Measurements from ENCODE around the gene ZFP57.

Gene ZFP57

DNA sequence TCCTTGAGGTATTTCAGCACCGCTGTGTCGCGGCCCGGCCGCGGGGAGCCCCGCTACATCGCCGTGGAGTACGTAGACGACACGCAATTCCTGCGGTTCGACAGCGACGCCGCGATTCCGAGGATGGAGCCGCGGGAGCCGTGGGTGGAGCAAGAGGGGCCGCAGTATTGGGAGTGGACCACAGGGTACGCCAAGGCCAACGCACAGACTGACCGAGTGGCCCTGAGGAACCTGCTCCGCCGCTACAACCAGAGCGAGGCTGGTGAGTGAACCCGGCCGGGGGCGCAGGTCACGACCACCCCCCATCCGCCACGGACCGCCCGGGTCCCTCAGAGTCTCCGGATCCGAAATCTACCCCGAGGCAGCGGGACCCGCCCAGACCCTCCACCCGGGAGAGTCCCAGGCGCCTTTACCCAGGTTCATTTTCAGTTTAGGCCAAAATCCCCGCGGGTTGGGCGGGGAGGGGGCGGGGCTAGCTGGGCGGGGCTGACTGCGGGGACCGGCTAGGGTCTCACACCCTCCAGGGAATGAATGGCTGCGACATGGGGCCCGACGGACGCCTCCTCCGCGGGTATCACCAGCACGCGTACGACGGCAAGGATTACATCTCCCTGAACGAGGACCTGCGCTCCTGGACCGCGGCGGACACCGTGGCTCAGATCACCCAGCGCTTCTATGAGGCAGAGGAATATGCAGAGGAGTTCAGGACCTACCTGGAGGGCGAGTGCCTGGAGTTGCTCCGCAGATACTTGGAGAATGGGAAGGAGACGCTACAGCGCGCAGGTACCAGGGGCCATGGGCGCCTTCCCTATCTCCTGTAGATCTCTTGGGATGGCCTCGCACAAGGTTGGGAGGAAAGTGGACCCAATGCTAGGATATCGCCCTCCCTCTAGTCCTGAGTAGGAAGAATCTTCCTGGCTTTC, 43.0 kb upstream of the ZFP57 start:
- H3K27me3 ChIP-seq (ENCODE audit: control insufficient read depth, insufficient read depth, low read length, poor library complexity, severe bottlenecking): peaks cover 41% of the 10 kb centered on the region
- H3K4me1 ChIP-seq (ENCODE audit: control insufficient read depth, insufficient read depth, low read length): no peaks in the 10 kb centered on the region
- H3K36me3 ChIP-seq (ENCODE audit: control insufficient read depth, insufficient read depth, low read length): no peaks in the 10 kb centered on the region
- H3K27ac ChIP-seq (ENCODE audit: insufficient read depth, low read depth, low read length, poor library complexity, severe bottlenecking): no peak overlapping the region
- peak overlapping the region; percentile 44 for H3K4me3 ChIP-seq (ENCODE audit: insufficient read depth, low read depth, low read length)
- WGBS, 2 experiments: 6% methylated on average over 76 of the region's 76 CpGs
- no peaks in the 10 kb centered on the region for H3K9me3 ChIP-seq (ENCODE audit: control insufficient read depth, low read length)

DNA sequence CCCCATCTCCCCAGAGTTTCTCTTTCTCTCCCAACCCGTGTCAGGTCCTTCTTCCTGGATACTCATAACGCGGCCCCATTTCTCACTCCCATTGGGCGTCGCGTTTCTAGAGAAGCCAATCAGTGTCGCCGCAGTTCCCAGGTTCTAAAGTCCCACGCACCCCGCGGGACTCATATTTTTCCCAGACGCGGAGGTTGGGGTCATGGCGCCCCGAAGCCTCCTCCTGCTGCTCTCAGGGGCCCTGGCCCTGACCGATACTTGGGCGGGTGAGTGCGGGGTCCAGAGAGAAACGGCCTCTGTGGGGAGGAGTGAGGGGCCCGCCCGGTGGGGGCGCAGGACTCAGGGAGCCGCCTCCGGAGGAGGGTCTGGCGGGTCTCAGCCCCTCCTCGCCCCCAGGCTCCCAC, 42.3 kb upstream of the ZFP57 start, which contains the start of gene HLA-F:
HLA-F (plus strand) TSS at position 173 of the 404 bp plus-strand sequence; CDS start at position 203, 30 bp downstream.
- Histone ChIP-seq H3K9me3 (ENCODE audit: control insufficient read depth, low read length) (no peaks in the 10 kb centered on the region), H3K36me3 (ENCODE audit: control insufficient read depth, insufficient read depth, low read length) (no peaks in the 10 kb centered on the region), H3K27ac (ENCODE audit: insufficient read depth, low read depth, low read length, poor library complexity, severe bottlenecking) (no peak within 1 kb of the TSS), H3K27me3 (ENCODE audit: control insufficient read depth, insufficient read depth, low read length, poor library complexity, severe bottlenecking) (peaks cover 41% of the 10 kb centered on the region), H3K4me1 (ENCODE audit: control insufficient read depth, insufficient read depth, low read length) (no peaks in the 10 kb centered on the region), H3K4me3 (ENCODE audit: insufficient read depth, low read depth, low read length) (peak within 1 kb of the TSS; percentile 44)
- 0 to 1% methylated on average over 26 of the region's 26 CpGs for WGBS, 2 experiments

DNA sequence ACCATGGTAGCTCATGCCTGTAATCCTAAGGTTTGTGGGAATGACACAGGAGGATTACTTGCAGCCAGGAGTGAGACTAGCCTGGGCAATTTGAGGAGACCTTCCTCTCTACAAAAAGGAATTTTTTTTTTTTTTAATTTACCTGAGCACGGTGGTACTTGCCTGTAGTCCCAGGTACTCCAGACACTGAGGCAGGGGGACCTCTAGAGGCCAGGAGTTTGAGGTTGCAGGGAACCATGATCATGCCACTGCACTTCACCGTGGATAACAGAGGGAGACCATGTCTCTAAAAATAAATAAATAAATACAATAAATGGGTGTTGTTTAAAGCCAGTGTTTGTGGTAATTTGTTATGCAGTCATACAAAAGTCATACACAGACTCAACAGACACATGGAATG, 39.9 kb upstream of the ZFP57 start:
- Histone ChIP-seq H3K27ac (ENCODE audit: insufficient read depth, low read depth, low read length, poor library complexity, severe bottlenecking) (no peak overlapping the region), H3K4me3 (ENCODE audit: insufficient read depth, low read depth, low read length) (no peak overlapping the region), H3K9me3 (ENCODE audit: control insufficient read depth, low read length) (no peaks in the 10 kb centered on the region), H3K4me1 (ENCODE audit: control insufficient read depth, insufficient read depth, low read length) (no peaks in the 10 kb centered on the region), H3K36me3 (ENCODE audit: control insufficient read depth, insufficient read depth, low read length) (no peaks in the 10 kb centered on the region), H3K27me3 (ENCODE audit: control insufficient read depth, insufficient read depth, low read length, poor library complexity, severe bottlenecking) (peaks cover 37% of the 10 kb centered on the region)
- WGBS, 2 experiments: 29 to 36% methylated on average over 1 to 2 of the region's 2 CpGs

DNA sequence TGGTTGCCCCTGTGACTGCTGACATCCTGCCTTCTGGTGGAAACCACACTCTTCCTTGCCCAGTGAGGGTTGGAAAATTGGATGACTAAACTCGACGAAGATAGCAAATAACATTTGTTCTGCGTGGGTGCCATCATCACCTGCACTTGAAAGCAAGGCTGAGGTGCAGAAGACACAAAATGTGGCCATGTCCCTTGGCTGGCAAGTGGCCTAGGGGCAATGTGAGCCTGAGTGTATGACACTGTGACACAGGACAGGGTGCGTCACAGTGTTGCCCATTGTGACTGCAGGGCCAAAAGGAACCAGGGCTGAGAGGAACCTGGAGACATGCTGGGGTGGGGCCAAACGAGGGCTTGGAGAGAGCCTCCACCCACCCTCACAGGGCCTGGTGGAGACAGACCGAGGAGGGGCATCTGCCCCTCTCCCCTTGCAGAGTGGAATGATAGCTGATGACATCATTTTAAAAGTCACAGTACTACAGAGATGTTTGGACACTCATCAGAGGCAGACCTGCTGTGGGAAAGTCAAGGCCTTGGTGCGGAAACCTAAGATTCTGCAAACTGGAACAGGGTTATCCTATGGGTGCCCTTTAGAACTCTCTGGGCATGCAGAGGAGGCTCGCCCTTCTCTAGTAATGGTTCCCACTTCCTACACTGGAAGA, 29.5 kb upstream of the ZFP57 start:
- Histone ChIP-seq H3K27me3 (ENCODE audit: control insufficient read depth, insufficient read depth, low read length, poor library complexity, severe bottlenecking) (peaks cover 3% of the 10 kb centered on the region), H3K4me3 (ENCODE audit: insufficient read depth, low read depth, low read length) (no peak overlapping the region), H3K4me1 (ENCODE audit: control insufficient read depth, insufficient read depth, low read length) (no peaks in the 10 kb centered on the region), H3K9me3 (ENCODE audit: control insufficient read depth, low read length) (no peaks in the 10 kb centered on the region), H3K27ac (ENCODE audit: insufficient read depth, low read depth, low read length, poor library complexity, severe bottlenecking) (no peak overlapping the region), H3K36me3 (ENCODE audit: control insufficient read depth, insufficient read depth, low read length) (no peaks in the 10 kb centered on the region)
- WGBS, 2 experiments: 90 to 93% methylated on average over 8 of the region's 8 CpGs

DNA sequence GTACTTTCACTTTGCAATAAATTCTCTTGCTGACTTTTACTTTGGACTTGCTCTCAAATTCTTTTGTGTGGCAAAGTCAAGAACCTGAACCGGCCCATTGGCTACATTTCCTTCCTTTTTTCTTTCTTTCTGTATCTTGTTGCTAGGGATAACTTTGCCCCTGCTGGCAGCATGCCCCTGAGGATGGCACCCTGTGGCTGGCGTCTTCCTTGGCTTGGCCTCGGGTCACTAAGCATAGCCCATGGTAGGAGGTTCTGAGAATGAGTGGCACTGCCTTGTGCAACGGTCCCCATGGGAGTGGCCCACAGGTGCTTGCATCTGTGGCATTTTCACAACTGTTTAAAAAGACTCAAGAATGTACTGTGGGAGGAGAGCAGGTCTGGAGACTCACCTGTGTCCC, 28.2 kb upstream of the ZFP57 start:
- Histone ChIP-seq H3K27me3 (ENCODE audit: control insufficient read depth, insufficient read depth, low read length, poor library complexity, severe bottlenecking) (peaks cover 6% of the 10 kb centered on the region), H3K9me3 (ENCODE audit: control insufficient read depth, low read length) (no peaks in the 10 kb centered on the region), H3K36me3 (ENCODE audit: control insufficient read depth, insufficient read depth, low read length) (no peaks in the 10 kb centered on the region), H3K4me1 (ENCODE audit: control insufficient read depth, insufficient read depth, low read length) (no peaks in the 10 kb centered on the region), H3K4me3 (ENCODE audit: insufficient read depth, low read depth, low read length) (no peak overlapping the region), H3K27ac (ENCODE audit: insufficient read depth, low read depth, low read length, poor library complexity, severe bottlenecking) (no peak overlapping the region)
- 80 to 82% methylated on average over 4 of the region's 4 CpGs for WGBS, 2 experiments

DNA sequence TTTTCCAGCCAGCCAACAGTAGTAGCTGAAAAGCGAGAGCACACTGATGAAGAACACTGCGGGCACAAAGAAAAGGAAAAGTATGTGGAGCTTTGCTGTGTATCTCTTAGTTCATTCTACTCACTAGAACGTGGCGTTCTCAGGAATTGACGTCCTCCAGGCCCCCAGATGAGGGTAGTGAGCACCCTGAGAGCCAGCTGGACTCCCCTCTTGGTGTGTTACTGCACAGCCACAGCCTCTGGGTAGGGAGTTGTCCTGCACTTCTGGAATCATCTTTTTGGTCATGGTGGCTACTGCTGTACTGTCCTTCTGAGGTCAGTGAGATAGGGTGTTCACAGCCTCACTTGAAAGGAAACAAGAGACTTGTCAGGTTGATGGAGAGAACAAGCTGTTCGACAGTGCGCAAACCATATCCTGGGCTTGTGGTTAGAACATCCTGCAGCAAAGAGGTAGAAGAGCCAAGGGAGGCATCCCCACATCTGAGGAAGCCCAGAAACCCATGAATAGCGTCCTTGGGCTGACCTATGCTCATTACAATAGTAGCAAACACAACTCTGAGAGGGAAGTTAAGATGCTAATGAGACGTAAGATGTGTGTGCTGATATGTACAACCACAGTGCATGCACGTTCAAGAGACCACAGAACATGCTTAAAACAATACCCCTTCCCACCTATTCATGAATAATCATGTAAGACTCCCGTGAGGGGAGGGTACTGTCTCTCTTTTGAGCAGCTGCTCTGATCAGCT, 27.7 kb upstream of the ZFP57 start:
- H3K27ac ChIP-seq (ENCODE audit: insufficient read depth, low read depth, low read length, poor library complexity, severe bottlenecking): no peak overlapping the region
- no peaks in the 10 kb centered on the region for H3K9me3 ChIP-seq (ENCODE audit: control insufficient read depth, low read length)
- no peak overlapping the region for H3K4me3 ChIP-seq (ENCODE audit: insufficient read depth, low read depth, low read length)
- H3K27me3 ChIP-seq (ENCODE audit: control insufficient read depth, insufficient read depth, low read length, poor library complexity, severe bottlenecking): peaks cover 12% of the 10 kb centered on the region
- no peaks in the 10 kb centered on the region for H3K36me3 ChIP-seq (ENCODE audit: control insufficient read depth, insufficient read depth, low read length)
- no peaks in the 10 kb centered on the region for H3K4me1 ChIP-seq (ENCODE audit: control insufficient read depth, insufficient read depth, low read length)
- 85 to 89% methylated on average over 10 of the region's 11 CpGs for WGBS, 2 experiments

DNA sequence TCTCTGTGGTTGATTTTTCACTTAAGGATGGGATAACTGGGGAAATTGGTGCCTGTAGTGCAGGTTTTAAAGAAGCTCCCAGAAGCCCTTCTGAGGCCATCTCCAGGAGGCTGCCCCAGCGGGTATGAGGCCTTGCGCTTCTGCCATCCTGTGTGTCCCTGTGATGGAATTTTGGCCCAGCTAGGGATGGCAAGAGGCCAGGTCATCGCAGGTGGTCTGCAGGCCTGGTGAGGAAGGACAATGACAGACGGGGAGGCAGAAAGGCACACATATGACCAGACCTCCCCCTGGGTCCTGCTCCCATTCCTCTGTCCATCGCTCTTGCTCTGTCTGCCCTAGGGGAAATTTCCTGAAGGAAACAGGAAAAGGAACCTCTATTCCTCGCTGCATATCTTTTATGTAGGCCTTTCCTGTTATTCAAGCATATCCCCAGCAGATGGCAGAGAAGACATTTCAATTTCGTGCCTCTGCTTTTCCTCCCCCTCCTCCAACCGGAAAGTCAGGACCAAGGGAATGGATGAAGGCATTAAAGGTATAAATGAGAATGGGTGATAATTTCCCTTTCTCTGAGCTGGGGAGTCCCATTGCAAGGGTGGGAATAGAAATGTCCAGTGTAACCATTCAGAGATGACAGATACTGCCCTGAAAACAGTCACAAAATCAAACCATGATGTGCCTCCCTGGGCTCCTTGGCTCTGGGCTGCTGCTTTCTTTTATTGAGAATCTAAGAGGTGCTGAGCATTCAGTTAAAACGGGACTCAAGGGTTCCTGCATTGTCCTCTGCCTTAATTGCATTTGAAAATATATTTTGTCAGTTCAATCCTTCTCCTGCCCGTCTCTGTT, 24.7 kb upstream of the ZFP57 start:
- H3K9me3 ChIP-seq (ENCODE audit: control insufficient read depth, low read length): no peaks in the 10 kb centered on the region
- no peak overlapping the region for H3K4me3 ChIP-seq (ENCODE audit: insufficient read depth, low read depth, low read length)
- H3K4me1 ChIP-seq (ENCODE audit: control insufficient read depth, insufficient read depth, low read length): no peaks in the 10 kb centered on the region
- WGBS, 2 experiments: 51 to 53% methylated on average over 8 to 10 of the region's 10 CpGs
- no peak overlapping the region for H3K27ac ChIP-seq (ENCODE audit: insufficient read depth, low read depth, low read length, poor library complexity, severe bottlenecking)
- no peaks in the 10 kb centered on the region for H3K36me3 ChIP-seq (ENCODE audit: control insufficient read depth, insufficient read depth, low read length)
- peaks cover 21% of the 10 kb centered on the region for H3K27me3 ChIP-seq (ENCODE audit: control insufficient read depth, insufficient read depth, low read length, poor library complexity, severe bottlenecking)

DNA sequence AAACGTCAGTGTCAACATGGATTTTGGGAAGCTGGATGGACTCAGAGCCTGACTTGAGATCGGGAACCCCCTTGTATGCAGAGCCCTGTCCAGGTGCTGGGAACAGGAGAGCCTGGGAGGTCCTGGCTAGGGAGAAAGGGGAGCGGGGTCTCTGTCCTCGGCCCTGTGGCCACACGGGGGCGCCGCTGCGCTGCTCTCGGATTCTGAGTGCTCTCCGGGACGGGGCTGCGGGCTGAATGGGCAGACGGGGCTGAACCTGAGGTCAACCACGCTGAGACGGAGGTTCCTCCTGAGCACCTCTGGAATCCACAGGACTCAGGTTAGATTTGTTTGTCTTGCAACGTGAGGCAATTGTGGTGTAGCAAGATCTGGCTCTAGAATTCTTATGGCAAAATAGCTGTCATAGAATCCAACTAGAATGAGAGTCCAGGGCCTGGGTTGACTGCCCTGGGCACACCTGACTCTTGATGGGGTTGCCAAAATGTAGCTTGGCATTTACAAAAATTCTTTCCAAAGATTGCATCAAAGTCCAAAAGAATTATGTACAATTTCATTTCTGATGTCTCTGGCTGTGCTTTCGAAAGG, 21.7 kb upstream of the ZFP57 start:
- Histone ChIP-seq H3K4me3 (ENCODE audit: insufficient read depth, low read depth, low read length) (no peak overlapping the region), H3K27me3 (ENCODE audit: control insufficient read depth, insufficient read depth, low read length, poor library complexity, severe bottlenecking) (peaks cover 21% of the 10 kb centered on the region), H3K27ac (ENCODE audit: insufficient read depth, low read depth, low read length, poor library complexity, severe bottlenecking) (no peak overlapping the region), H3K36me3 (ENCODE audit: control insufficient read depth, insufficient read depth, low read length) (no peaks in the 10 kb centered on the region), H3K4me1 (ENCODE audit: control insufficient read depth, insufficient read depth, low read length) (no peaks in the 10 kb centered on the region), H3K9me3 (ENCODE audit: control insufficient read depth, low read length) (no peaks in the 10 kb centered on the region)
- WGBS, 2 experiments: 11 to 12% methylated on average over 17 of the region's 17 CpGs

All from ectodermal cell (in vitro differentiated cells).